ENCODE results near the gene LCN10. TPM values are rescaled to one million over a fixed set of nuclear protein-coding genes. Genes with fewer than 3 reads are reported as not detected.
A peak's percentile ranks its signal among the peaks of the same experiment; 100 is the strongest.
"Not testable (repeated sequence)": the region's sequence is repeated elsewhere in the genome, so short reads cannot be mapped to it uniquely, and the experiment has no call there.

The LCN10 gene
- total and polyA plus RNA-seq, 2 experiments from 2014 or later: not detected

GRCh38 chr9:136774416-136775045 is 31.8 kb upstream of the LCN10 start:
- 62 to 65% methylated on average over 11 to 12 of the region's 12 CpGs for WGBS, 2 experiments (ENCODE audit: low coverage in 1 of 2, low lambda C conversion rate in 2 of 2, missing lambda C conversion rate in 2 of 2)

GRCh38 chr9:136773386-136774044 is 30.8 kb upstream of the LCN10 start:
- peak; percentile 42 for DNase-seq
- no peaks in the 10 kb centered on the region for H3F3A ChIP-seq (ENCODE audit: insufficient read depth)
- 48 to 58% methylated on average over 7 of the region's 7 CpGs for WGBS, 2 experiments (ENCODE audit: low coverage in 1 of 2, low lambda C conversion rate in 2 of 2, missing lambda C conversion rate in 2 of 2)
- no peaks in the 10 kb centered on the region for H4K20me1 ChIP-seq (ENCODE audit: insufficient read depth)
- H3K9me2 ChIP-seq (ENCODE audit: insufficient read depth): no peaks in the 10 kb centered on the region
- H3K27me3 ChIP-seq (replicated peaks; ENCODE audit: insufficient read depth): peaks cover 10% of the 10 kb centered on the region
- peak overlapping the region; percentile 46; the same call in 1 of the 2 replicates for H2AFZ ChIP-seq
- TF ChIP-seq EZH2 (IDR thresholded peaks at IDR 0.05; ENCODE audit: insufficient read depth, poor library complexity, severe bottlenecking) (no peak), EZH2phosphoT487 (IDR thresholded peaks at IDR 0.05; ENCODE audit: insufficient read depth, low read depth) (no peak)
- no peaks in the 10 kb centered on the region for H3K9me3 ChIP-seq (ENCODE audit: low read depth)
- in situ Hi-C loops (cut with MboI): loop anchor here (10.0 kb wide), 1 partner anchor 261 kb away; the partner anchor contains the start of gene FUT7
- H3K4me3 ChIP-seq: no peak overlapping the region
- no peak overlapping the region for H3K9ac ChIP-seq
- no peaks in the 10 kb centered on the region for H3K36me3 ChIP-seq (ENCODE audit: low read depth)
- no peaks in the 10 kb centered on the region for H3K79me2 ChIP-seq (ENCODE audit: insufficient read depth)
- H3K27ac ChIP-seq: no peak overlapping the region
- no peak overlapping the region for H3K4me2 ChIP-seq (ENCODE audit: unreplicated experiment)
- no peaks in the 10 kb centered on the region for H3K4me1 ChIP-seq (ENCODE audit: insufficient read depth)

More at GRCh38 chr9:136774416-136775045, 31.8 kb upstream of the LCN10 start:
- H3K27me3 ChIP-seq (replicated peaks; ENCODE audit: insufficient read depth): peaks cover 18% of the 10 kb centered on the region
- H3K36me3 ChIP-seq (ENCODE audit: low read depth): no peaks in the 10 kb centered on the region
- H3K9me2 ChIP-seq (ENCODE audit: insufficient read depth): no peaks in the 10 kb centered on the region
- no peak overlapping the region for H3K27ac ChIP-seq
- no peak overlapping the region for H3K9ac ChIP-seq
- H2AFZ ChIP-seq: no peak overlapping the region
- H3K4me3 ChIP-seq: no peak overlapping the region
- no peaks in the 10 kb centered on the region for H4K20me1 ChIP-seq (ENCODE audit: insufficient read depth)
- H3K4me2 ChIP-seq (ENCODE audit: unreplicated experiment): no peak overlapping the region
- no peaks in the 10 kb centered on the region for H3K79me2 ChIP-seq (ENCODE audit: insufficient read depth)
- TF ChIP-seq EZH2phosphoT487 (IDR thresholded peaks at IDR 0.05; ENCODE audit: insufficient read depth, low read depth): no peak
- TF ChIP-seq EZH2 (IDR thresholded peaks at IDR 0.05; ENCODE audit: insufficient read depth, poor library complexity, severe bottlenecking): no peak
- DNase-seq: no peak
- no peaks in the 10 kb centered on the region for H3F3A ChIP-seq (ENCODE audit: insufficient read depth)
- H3K9me3 ChIP-seq (ENCODE audit: low read depth): no peaks in the 10 kb centered on the region
- no peaks in the 10 kb centered on the region for H3K4me1 ChIP-seq (ENCODE audit: insufficient read depth)
- in situ Hi-C loops (cut with MboI): loop anchor here (10.0 kb wide), 1 partner anchor 260 kb away; the partner anchor contains the start of gene FUT7

GRCh38 chr9:136771907-136772415 is 29.2 kb upstream of the LCN10 start:
- peaks cover 8% of the 10 kb centered on the region; the same call in 1 of the 2 replicates for H3K27me3 ChIP-seq (replicated peaks; ENCODE audit: insufficient read depth)

GRCh38 chr9:136769710-136770191 is 27.0 kb upstream of the LCN10 start:
- no peaks in the 10 kb centered on the region for H3F3A ChIP-seq (ENCODE audit: insufficient read depth)
- no peak overlapping the region for H2AFZ ChIP-seq
- in situ Hi-C loops (cut with MboI): loop anchor here (10.0 kb wide), 1 partner anchor 265 kb away; the partner anchor contains the start of gene FUT7
- 0 to 13% methylated on average over 1 to 16 of the region's 16 CpGs for WGBS, 2 experiments (ENCODE audit: low coverage in 1 of 2, low lambda C conversion rate in 2 of 2, missing lambda C conversion rate in 2 of 2)
- no peaks in the 10 kb centered on the region for H3K9me2 ChIP-seq (ENCODE audit: insufficient read depth)
- no peaks in the 10 kb centered on the region for H3K79me2 ChIP-seq (ENCODE audit: insufficient read depth)
- no peaks in the 10 kb centered on the region for H3K4me1 ChIP-seq (ENCODE audit: insufficient read depth)
- no peaks in the 10 kb centered on the region for H3K36me3 ChIP-seq (ENCODE audit: low read depth)
- TF ChIP-seq EZH2phosphoT487 (IDR thresholded peaks at IDR 0.05; ENCODE audit: insufficient read depth, low read depth): no peak
- TF ChIP-seq EZH2 (IDR thresholded peaks at IDR 0.05; ENCODE audit: insufficient read depth, poor library complexity, severe bottlenecking): no peak
- H3K9me3 ChIP-seq (ENCODE audit: low read depth): no peaks in the 10 kb centered on the region
- H3K9ac ChIP-seq: no peak overlapping the region
- no peak overlapping the region for H3K4me3 ChIP-seq
- no peaks in the 10 kb centered on the region for H4K20me1 ChIP-seq (ENCODE audit: insufficient read depth)
- peak; percentile 50 for DNase-seq
- peaks cover 8% of the 10 kb centered on the region; the same call in 1 of the 2 replicates for H3K27me3 ChIP-seq (replicated peaks; ENCODE audit: insufficient read depth)
- H3K27ac ChIP-seq: no peak overlapping the region
- no peak overlapping the region for H3K4me2 ChIP-seq (ENCODE audit: unreplicated experiment)

More at GRCh38 chr9:136771907-136772415, 29.2 kb upstream of the LCN10 start:
- Histone ChIP-seq H3K9me2 (ENCODE audit: insufficient read depth) (no peaks in the 10 kb centered on the region), H3K27ac (no peak overlapping the region), H3K4me3 (no peak overlapping the region), H4K20me1 (ENCODE audit: insufficient read depth) (no peaks in the 10 kb centered on the region), H3K9me3 (ENCODE audit: low read depth) (no peaks in the 10 kb centered on the region), H3F3A (ENCODE audit: insufficient read depth) (no peaks in the 10 kb centered on the region), H2AFZ (no peak overlapping the region), H3K79me2 (ENCODE audit: insufficient read depth) (no peaks in the 10 kb centered on the region), H3K4me1 (ENCODE audit: insufficient read depth) (no peaks in the 10 kb centered on the region), H3K36me3 (ENCODE audit: low read depth) (no peaks in the 10 kb centered on the region), H3K9ac (no peak overlapping the region), H3K4me2 (ENCODE audit: unreplicated experiment) (no peak overlapping the region)
- TF ChIP-seq EZH2 (IDR thresholded peaks at IDR 0.05; ENCODE audit: insufficient read depth, poor library complexity, severe bottlenecking): no peak
- no peak for TF ChIP-seq EZH2phosphoT487 (IDR thresholded peaks at IDR 0.05; ENCODE audit: insufficient read depth, low read depth)
- in situ Hi-C loops (cut with MboI): loop anchor here (10.0 kb wide), 1 partner anchor 263 kb away; the partner anchor contains the start of gene FUT7
- 37% methylated on average over 3 of the region's 3 CpGs for WGBS, 2 experiments (ENCODE audit: low coverage in 1 of 2, low lambda C conversion rate in 2 of 2, missing lambda C conversion rate in 2 of 2)
- DNase-seq: no peak

GRCh38 chr9:136766410-136767120 is 23.8 kb upstream of the LCN10 start:
- H3K9me3 ChIP-seq (ENCODE audit: low read depth); H3K4me1 ChIP-seq (ENCODE audit: insufficient read depth); H3K4me2 ChIP-seq (ENCODE audit: unreplicated experiment); H4K20me1 ChIP-seq (ENCODE audit: insufficient read depth); H3K9me2 ChIP-seq (ENCODE audit: insufficient read depth); H2AFZ ChIP-seq; H3K27ac ChIP-seq; in situ Hi-C loops (cut with MboI); H3K9ac ChIP-seq; H3K36me3 ChIP-seq (ENCODE audit: low read depth); H3F3A ChIP-seq (ENCODE audit: insufficient read depth); H3K4me3 ChIP-seq; H3K79me2 ChIP-seq (ENCODE audit: insufficient read depth); H3K27me3 ChIP-seq (replicated peaks; ENCODE audit: insufficient read depth): not testable (repeated sequence)
- peak; percentile 71 for DNase-seq
- WGBS, 2 experiments (ENCODE audit: low coverage in 1 of 2, low lambda C conversion rate in 2 of 2, missing lambda C conversion rate in 2 of 2): 41 to 59% methylated on average over 13 to 18 of the region's 18 CpGs

- in situ Hi-C loops (cut with MboI); H3K27me3 ChIP-seq (replicated peaks; ENCODE audit: insufficient read depth); H2AFZ ChIP-seq; H3K9me2 ChIP-seq (ENCODE audit: insufficient read depth); H3K4me2 ChIP-seq (ENCODE audit: unreplicated experiment); DNase-seq; H4K20me1 ChIP-seq (ENCODE audit: insufficient read depth); H3K27ac ChIP-seq; H3K36me3 ChIP-seq (ENCODE audit: low read depth); H3K9me3 ChIP-seq (ENCODE audit: low read depth); H3K4me1 ChIP-seq (ENCODE audit: insufficient read depth); H3F3A ChIP-seq (ENCODE audit: insufficient read depth); H3K79me2 ChIP-seq (ENCODE audit: insufficient read depth); H3K4me3 ChIP-seq; H3K9ac ChIP-seq: not testable (repeated sequence)
- WGBS, 2 experiments (ENCODE audit: low coverage in 1 of 2, low lambda C conversion rate in 2 of 2, missing lambda C conversion rate in 2 of 2): 73% methylated on average over 14 of the region's 14 CpGs
These were observed 23.1 kb upstream of the LCN10 start for GRCh38 chr9:136765745-136766409.
